ENCODE measurements around the gene INSR.

- TF ChIP-seq FOXK1 (CRISPR knock-in tag; IDR thresholded peaks at IDR 0.05) (no peak), USF2 (CRISPR knock-in tag; IDR thresholded peaks at IDR 0.05) (no peak), CTCF (IDR thresholded peaks at IDR 0.05) (no peak), CREM (CRISPR knock-in tag; IDR thresholded peaks at IDR 0.05) (no peak), MAX (CRISPR knock-in tag; IDR thresholded peaks at IDR 0.05) (no peak), NFE2L1 (CRISPR knock-in tag; IDR thresholded peaks at IDR 0.05) (no peak), IRF1 (CRISPR knock-in tag; IDR thresholded peaks at IDR 0.05) (no peak), ZNF263 (CRISPR knock-in tag; IDR thresholded peaks at IDR 0.05; ENCODE audit: low read depth) (no peak), ZBTB43 (CRISPR knock-in tag; IDR thresholded peaks at IDR 0.05) (no peak), GRHL2 (CRISPR knock-in tag; IDR thresholded peaks at IDR 0.05; ENCODE audit: insufficient replicate concordance, severe bottlenecking) (no peak), NR1H2 (CRISPR knock-in tag; IDR thresholded peaks at IDR 0.05) (no peak), MXD4 (CRISPR knock-in tag; IDR thresholded peaks at IDR 0.05; ENCODE audit: borderline replicate concordance) (no peak)
Measured at GRCh38 chr19:7139095-7139494, 155.1 kb downstream of the INSR start.

Data from WTC11 (cell line).